ENCODE measurements around the gene POGLUT2. TPM values are rescaled to one million over a fixed set of nuclear protein-coding genes. Genes with fewer than 3 reads are reported as not detected.

The POGLUT2 gene
- polyA plus RNA-seq (2013, experiment 1 of 2; ENCODE audit: insufficient read length): 34.9 TPM
- polyA plus RNA-seq (2013, experiment 2 of 2; ENCODE audit: insufficient read length): 30.8 TPM

GRCh38 chr13:102798581-102799425 is at the start of gene POGLUT2, which contains the start of gene BIVM:
Gene POGLUT2, minus strand, starts transcription at chr13:102798976. Its CDS starts 306 bp downstream, at chr13:102798670.
Gene BIVM, plus strand, starts transcription at chr13:102799119. Its CDS starts 8,149 bp downstream, at chr13:102807268.
- DNase-seq: peak; percentile 92

GRCh38 chr13:102847272-102848234 is 48.8 kb upstream of the POGLUT2 start:
- DNase-seq: peak; percentile 31

- DNase-seq: peak; percentile 23
Observed at GRCh38 chr13:102846261-102847015, 47.7 kb upstream of the POGLUT2 start.

DNA sequence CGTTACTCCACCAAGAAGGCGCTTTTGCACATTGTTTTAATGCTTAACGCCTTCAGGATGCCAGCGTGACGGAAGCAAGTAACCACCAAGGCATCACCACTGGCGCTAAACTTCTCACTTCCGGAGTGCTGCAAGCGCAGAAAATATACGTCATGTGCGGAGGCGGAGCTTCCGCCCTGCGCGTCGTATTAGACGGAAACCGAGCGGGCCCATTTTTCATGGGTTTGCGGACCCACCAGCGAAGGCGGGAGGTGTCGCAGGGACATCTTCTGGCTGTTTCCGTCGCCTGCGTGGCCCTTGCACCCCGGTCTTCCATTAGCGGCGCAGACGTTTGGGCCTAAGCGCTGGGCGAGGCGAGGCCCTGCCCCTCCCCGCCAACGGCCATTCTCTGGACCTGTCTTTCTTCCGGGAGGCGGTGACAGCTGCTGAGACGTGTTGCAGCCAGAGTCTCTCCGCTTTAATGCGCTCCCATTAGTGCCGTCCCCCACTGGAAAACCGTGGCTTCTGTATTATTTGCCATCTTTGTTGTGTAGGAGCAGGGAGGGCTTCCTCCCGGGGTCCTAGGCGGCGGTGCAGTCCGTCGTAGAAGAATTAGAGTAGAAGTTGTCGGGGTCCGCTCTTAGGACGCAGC is 47.0 kb upstream of the POGLUT2 start, which contains the start of gene ERCC5:
Gene ERCC5, plus strand, starts transcription at position 403 of the 631 bp plus-strand sequence. CDS start 235 bp downstream, outside the sequence.
- DNase-seq: peak; percentile 97

GRCh38 chr13:102845289-102845629 is 46.5 kb upstream of the POGLUT2 start:
- no peak for DNase-seq

GRCh38 chr13:102839462-102839861 is 40.7 kb upstream of the POGLUT2 start:
- DNase-seq: no peak

DNA sequence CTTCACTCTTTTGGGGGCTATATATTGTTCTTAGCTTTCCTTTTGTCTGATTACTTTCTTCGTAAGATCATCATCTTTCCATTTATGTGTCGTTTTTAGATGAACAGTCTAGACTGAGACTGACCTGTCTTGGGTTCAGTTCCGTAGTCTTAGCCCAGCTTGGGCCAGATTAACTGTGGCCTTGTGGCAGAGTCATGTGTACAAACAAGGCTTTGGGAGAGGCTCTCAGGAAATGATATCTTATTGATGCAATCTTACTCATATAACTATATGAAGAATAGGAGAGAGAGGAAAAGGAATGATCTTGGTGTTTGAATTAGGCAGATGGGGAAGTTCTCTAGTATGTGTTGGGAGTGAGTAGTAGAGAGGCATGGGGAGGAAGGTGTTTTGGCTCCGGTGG is 40.2 kb upstream of the POGLUT2 start:
- DNase-seq: no peak

DNA sequence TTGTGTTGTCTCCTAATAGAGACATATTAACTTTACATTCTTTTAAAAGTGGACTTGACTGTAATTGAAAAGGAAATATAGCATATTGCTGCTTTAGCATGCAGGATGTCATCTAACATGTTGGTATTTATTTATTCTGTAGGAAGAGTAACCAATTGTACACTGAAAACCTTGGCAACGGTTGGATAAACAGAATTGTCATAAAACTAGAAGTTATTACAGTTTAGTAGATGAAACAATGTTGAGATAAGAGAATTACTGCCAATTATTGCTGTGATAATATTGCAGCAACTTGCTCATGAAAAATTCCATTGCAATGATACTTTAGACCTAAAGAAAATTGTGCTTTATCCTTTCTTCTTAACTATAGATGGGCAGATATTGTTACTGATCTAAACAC is 39.5 kb upstream of the POGLUT2 start:
- DNase-seq: no peak

- DNase-seq: no peak
Observed at GRCh38 chr13:102836471-102836870, 37.7 kb upstream of the POGLUT2 start.

DNA sequence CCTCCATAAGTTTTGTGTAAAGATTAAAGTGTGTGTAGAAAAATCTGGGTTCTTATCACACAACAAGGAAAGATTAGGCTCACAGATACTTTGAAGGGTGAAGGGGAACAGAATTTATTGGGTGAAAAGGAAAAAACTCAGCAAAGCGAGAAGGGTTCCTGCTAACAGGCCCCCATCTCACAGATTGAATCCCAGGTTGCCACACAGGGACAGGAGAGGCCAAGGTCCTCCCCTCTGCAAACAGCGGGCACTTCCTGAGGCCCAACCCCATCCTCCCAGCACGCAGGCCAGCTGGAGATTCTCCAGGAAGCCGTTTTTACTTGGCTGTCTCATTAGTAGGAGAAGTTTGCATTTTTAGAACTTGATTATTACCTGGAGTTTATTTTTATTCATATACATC is 31.9 kb upstream of the POGLUT2 start:
- DNase-seq: no peak

DNA sequence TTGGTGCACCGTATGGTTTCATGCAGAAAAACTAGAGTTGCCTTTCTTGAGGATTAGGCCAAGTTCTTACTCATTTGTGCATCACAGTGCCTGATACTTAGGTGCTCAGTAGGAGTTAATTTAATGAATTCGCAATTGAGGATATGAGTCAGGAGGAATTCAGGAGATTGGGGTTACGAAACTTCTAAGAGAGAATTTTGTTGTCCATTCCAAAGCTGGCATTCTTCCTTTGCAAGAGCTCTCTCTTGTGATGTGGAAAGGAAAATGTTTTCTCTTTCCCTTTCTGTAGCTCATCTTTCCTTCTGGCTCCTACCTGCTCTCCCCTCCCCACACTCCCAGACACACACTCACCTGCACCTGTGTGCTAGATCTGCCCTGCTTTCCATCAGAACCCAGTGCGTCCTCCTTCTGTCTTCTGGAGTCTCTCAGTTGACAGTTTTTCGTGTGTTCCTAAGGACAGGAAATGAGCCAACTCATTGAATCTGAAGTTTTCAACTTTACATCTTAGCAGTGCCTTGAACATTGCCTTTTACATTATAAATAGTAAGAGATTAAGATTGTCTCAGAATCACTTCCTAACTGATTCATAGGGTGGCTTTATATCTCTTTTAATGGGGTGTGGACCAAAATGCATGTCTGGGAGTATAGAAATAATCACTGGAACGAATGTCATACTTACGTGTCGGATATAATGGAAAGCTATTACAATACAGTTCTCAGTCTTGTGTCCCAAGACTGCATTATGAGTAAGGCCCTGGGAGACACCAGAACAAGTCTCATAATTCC is 27.3 kb upstream of the POGLUT2 start:
- peak; percentile 86 for DNase-seq

DNA sequence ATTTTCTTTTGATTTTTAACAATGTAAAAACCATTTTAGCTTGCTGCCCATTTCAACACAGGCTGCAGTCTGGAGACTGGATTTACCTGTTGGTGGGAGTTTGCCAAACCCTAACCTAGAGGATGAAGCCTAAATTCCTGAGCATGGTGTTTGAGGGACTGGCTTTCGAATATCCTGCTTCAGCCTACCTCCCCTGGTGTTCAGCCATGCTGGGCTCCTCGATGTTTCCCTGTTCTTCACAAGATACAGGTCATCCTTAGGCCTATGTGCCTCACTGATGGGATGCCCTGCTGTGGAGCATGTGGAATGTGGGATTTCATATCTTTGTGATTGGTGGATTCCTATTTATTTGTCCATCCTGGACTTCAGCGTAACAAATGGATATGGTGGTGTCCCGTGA is 26.6 kb upstream of the POGLUT2 start:
- no peak for DNase-seq

GRCh38 chr13:102817907-102818306 is 19.1 kb upstream of the POGLUT2 start:
- DNase-seq: peak; percentile 12

- no peak for DNase-seq
Observed at GRCh38 chr13:102817241-102817640, 18.5 kb upstream of the POGLUT2 start.

DNA sequence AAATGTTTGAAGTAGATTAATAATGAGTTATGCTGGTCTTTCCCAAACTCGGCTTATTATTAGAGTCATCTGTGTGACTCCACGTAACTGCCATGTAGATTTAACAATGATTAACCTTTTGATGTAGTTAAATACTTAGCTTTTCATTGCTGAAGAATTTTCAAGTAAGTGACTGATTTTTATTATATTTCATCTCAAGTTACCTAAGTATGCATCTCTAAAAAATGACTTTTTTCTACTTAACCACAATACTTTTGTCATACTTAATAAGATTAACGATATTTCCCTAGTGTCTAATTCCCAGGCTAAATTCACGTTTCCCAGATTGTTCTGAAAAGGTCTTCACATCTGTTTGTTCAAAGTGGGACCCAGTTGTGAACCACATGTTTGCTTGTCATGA is 17.9 kb upstream of the POGLUT2 start:
- no peak for DNase-seq

DNA sequence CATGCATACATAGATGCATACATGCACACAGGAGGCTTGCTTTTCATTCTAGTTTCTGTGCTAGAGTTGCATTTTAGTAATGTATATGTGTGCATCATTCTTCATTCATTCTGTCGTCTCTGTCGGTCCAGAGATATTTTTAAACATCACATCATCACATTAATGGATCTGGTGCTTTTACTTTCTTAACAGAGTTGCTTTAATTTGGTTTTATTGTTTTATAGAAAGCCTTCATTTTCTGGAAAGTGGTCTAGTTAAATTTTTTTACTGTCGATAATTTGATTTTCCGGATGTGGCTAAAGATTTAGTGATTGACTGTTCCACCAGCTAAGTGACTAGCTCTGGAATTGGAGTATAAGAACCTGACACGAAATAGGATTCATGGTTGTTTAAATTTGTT is 17.0 kb upstream of the POGLUT2 start:
- DNase-seq: no peak

DNA sequence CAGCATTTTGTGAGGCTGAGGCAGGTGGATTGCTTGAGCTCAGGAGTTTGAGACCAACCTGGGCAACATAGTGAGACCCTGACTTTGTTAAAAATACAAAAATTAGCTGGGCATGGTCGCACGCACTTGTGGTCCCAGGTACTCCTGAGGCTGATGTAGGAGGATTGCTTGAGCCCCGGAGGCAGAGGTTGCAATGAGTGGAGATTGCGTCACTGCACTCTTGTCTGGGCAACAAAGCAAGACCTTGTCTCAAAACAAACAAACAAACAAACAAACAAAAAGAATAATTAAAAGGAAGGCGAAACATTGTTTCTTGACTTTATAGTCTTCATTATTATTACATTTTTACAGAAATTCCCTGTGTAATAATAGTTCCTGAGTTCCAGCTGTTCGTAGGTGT is 16.0 kb upstream of the POGLUT2 start:
- no peak for DNase-seq

DNA sequence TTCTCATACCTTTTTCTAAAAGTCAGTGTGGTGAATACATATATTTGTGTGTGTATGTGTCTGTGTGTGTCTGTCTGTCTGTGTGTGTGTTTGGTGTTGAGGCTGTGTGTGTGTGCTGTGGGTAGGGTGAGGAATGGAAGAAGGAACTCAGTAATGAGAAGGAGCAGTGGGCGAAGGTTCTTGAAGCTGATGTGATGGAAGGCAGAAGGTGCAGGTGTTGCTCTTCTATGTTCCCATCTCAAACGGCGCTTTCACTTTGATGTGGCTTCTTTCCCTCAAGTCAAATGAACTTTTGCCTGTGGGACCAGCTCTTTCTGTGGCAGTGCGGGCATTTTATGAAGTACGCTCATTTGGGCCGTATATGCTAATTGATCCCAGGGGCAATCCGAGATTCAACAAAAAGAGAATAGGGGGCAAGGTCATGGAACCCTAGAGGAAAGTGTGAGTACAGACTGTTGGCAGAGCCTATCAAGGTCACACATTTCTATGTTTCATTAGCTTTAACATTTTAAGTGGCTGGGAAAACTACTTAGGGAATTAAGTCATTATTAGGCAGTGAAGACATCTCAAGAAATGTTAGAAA is 15.3 kb upstream of the POGLUT2 start:
- DNase-seq: no peak

DNA sequence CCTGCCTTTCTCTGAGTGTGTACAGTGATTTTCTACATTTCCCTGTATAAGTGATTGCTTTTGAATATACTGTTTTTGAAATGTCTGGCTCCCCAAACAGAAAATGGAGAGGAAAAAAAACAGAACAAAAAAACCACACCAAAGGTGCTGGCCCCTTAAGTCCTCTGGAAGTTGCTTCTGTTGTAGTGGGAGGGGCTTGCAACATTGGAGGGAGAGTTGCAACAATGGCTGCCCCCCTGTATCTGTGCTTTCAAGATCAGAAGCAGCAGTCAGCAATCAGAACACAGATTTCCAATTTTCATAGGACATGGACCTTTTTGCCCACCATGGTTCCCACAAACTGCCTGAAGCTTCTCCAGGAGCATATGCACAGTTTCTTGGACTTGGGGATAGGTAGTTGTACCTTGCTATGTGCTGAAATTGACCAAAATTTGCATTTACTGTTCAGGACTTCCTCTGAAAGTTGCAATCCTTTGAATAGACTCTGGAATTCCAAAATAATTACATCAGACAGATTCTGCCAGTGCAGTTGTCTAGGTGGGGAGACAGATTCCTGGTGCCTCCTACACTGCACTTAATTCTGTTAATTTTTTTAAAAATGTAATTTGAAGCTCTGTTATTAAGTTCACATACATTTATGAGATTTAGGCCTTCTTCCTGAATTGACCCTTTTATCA is 14.0 kb upstream of the POGLUT2 start:
- peak; percentile 18 for DNase-seq

- no peak for DNase-seq
Observed at GRCh38 chr13:102807699-102808098, 8.9 kb upstream of the POGLUT2 start.
